CD8-positive, alpha-beta memory T cell (primary cell): Measurements from ENCODE around the gene RBM20. TPM values are rescaled to one million over a fixed set of nuclear protein-coding genes. Genes with fewer than 3 reads are reported as not detected.

ENCODE experiments used
- CTCF ChIA-PET: fragments of 350-600 bp; sonication (Branson Sonifier 250); formaldehyde crosslinking; loops from one replicate; lab custom pipeline; 2021; ENCODE audit warnings: antibody characterized with exemption; lab: Charles Lee
- POLR2A ChIA-PET: fragments of 350-600 bp; sonication (Branson Sonifier 250); formaldehyde crosslinking; loops from one replicate; lab custom pipeline; 2021; ENCODE audit warnings: antibody characterized with exemption; lab: Charles Lee
- DNase-seq, 5 donors: peaks; one replicate each; pipeline versions ENCODE4 v3.0.0 to v3.0.0-alpha.2; 2020 to 2022; ENCODE audit warnings: mixed read lengths in 1 of 5
- H3K27ac ChIP-seq: one replicate; pipeline ENCODE4 v1.7.0; 2013; ENCODE audit warnings: low read depth, mild to moderate bottlenecking, low read length, moderate library complexity
- H3K27me3 ChIP-seq: 2 replicates; pipeline ENCODE4 v1.7.0; 2013; ENCODE audit warnings: low read length, mild to moderate bottlenecking; ENCODE audit not compliant: insufficient read depth, poor library complexity, severe bottlenecking
- H3K36me3 ChIP-seq: 2 replicates; pipeline ENCODE4 v1.7.0; 2013; ENCODE audit warnings: mild to moderate bottlenecking, low read length, moderate library complexity; ENCODE audit not compliant: insufficient read depth
- H3K4me1 ChIP-seq: 2 replicates; pipeline ENCODE4 v1.7.0; 2013; ENCODE audit warnings: mild to moderate bottlenecking, low read length, moderate library complexity; ENCODE audit not compliant: insufficient read depth
- H3K4me3 ChIP-seq: 2 replicates; pipeline ENCODE4 v1.7.0; 2013; ENCODE audit warnings: mild to moderate bottlenecking, low read length
- H3K9me3 ChIP-seq: 2 replicates; pipeline ENCODE4 v1.7.0; 2013; ENCODE audit warnings: mild to moderate bottlenecking, low read length
- H3K27ac Mint-ChIP-seq, 8 donors: one replicate each; pipeline ENCODE4 v1.8.0; 2020 to 2021; ENCODE audit warnings: mixed read lengths in 8 of 8, mild to moderate bottlenecking in 6 of 8, inconsistent platforms in 3 of 8, moderate library complexity in 3 of 8
- H3K27me3 Mint-ChIP-seq, 2 donors: one replicate each; pipeline ENCODE4 v1.8.0; 2020 to 2021; ENCODE audit warnings: mixed read lengths in 2 of 2, mild to moderate bottlenecking in 1 of 2, moderate library complexity in 1 of 2
- H3K36me3 Mint-ChIP-seq, 3 donors: one replicate each; pipeline ENCODE4 v1.8.0; 2020 to 2021; ENCODE audit warnings: mixed read lengths in 3 of 3, inconsistent platforms in 1 of 3, mild to moderate bottlenecking in 1 of 3
- H3K4me1 Mint-ChIP-seq, 3 donors: one replicate each; pipeline ENCODE4 v1.8.0; 2020 to 2021; ENCODE audit warnings: mixed read lengths in 3 of 3, inconsistent platforms in 1 of 3, mild to moderate bottlenecking in 1 of 3
- H3K4me3 Mint-ChIP-seq, 7 donors: one replicate each; pipeline ENCODE4 v1.8.0; 2020 to 2021; ENCODE audit warnings: mixed read lengths in 7 of 7, mild to moderate bottlenecking in 6 of 7, moderate library complexity in 4 of 7, inconsistent platforms in 2 of 7
- H3K9me3 Mint-ChIP-seq, 5 donors: one replicate each; pipeline ENCODE4 v1.8.0; 2020 to 2022; ENCODE audit warnings: mixed read lengths in 5 of 5, mild to moderate bottlenecking in 3 of 5, moderate library complexity in 2 of 5, inconsistent platforms in 1 of 5
- polyA plus RNA-seq: library from polyadenylated mRNA; unstranded; fragments of 300-500 nt; fragmentation: Illumina TruSeq; gene quantifications from one replicate; pipeline ENCODE4 v1.2.3, GENCODE V29; 2021
- total RNA-seq, 2 experiments: library from RNA; stranded (reverse); gene quantifications; one replicate each; pipeline ENCODE4 v1.2.3, GENCODE V29; 2021

RBM20 gene
- total and polyA plus RNA-seq, 3 experiments from 2014 or later: 0.07 to 0.09 TPM; not detected in 1

GRCh38 chr10:110805292-110805691 lies 161.2 kb downstream of the RBM20 start:
- H3K27ac ChIP-seq: no peak overlapping the region
- H3K4me1 ChIP-seq: peaks cover 36% of the 10 kb centered on the region
- H3K9me3 ChIP-seq: no peaks in the 10 kb centered on the region
- Mint-ChIP-seq H3K9me3 (no peaks in the 10 kb centered on the region), H3K27ac (peak overlapping the region in 4 of 8 donors; percentile 23 to 78 (median 34)), H3K4me3 (no peak overlapping the region), H3K27me3 (no peaks in the 10 kb centered on the region), H3K4me1 (peaks cover 35 to 49% (median 41%) of the 10 kb centered on the region in 3 donors), H3K36me3 (peaks cover 0 to 3% (median 0%) of the 10 kb centered on the region in 3 donors)
- H3K27me3 ChIP-seq: no peaks in the 10 kb centered on the region
- DNase-seq: no peak
- ChIA-PET CTCF (interaction anchor here (1.7 to 4.4 kb wide), 3 partner anchors 48 to 91 kb away, joined by 4 to 50 read pairs (median 7); no protein-coding TSS in a partner anchor), POLR2A (no interaction called here)
- H3K36me3 ChIP-seq: no peaks in the 10 kb centered on the region
- no peak overlapping the region for H3K4me3 ChIP-seq

GRCh38 chr10:110806335-110806734 lies 162.2 kb downstream of the RBM20 start:
- Mint-ChIP-seq H3K27me3 (no peaks in the 10 kb centered on the region), H3K4me1 (peaks cover 35 to 49% (median 41%) of the 10 kb centered on the region in 3 donors), H3K9me3 (no peaks in the 10 kb centered on the region), H3K27ac (no peak overlapping the region), H3K4me3 (no peak overlapping the region), H3K36me3 (peaks cover 0 to 3% (median 0%) of the 10 kb centered on the region in 3 donors)
- no peak overlapping the region for H3K4me3 ChIP-seq
- DNase-seq: no peak
- no peaks in the 10 kb centered on the region for H3K9me3 ChIP-seq
- H3K27ac ChIP-seq: no peak overlapping the region
- H3K27me3 ChIP-seq: no peaks in the 10 kb centered on the region
- H3K4me1 ChIP-seq: peaks cover 36% of the 10 kb centered on the region
- POLR2A ChIA-PET: no interaction called here
- CTCF ChIA-PET: interaction anchor here (1.1 to 1.8 kb wide), 2 partner anchors 30 to 91 kb away, joined by 4 to 5 read pairs; no protein-coding TSS in a partner anchor
- H3K36me3 ChIP-seq: no peaks in the 10 kb centered on the region

GRCh38 chr10:110808123-110808522 lies 164.0 kb downstream of the RBM20 start:
- no peaks in the 10 kb centered on the region for H3K9me3 ChIP-seq
- ChIA-PET POLR2A (interaction anchor here (0.6 to 0.9 kb wide), 2 partner anchors 42 to 50 kb away, joined by 3 to 4 read pairs; no protein-coding TSS in a partner anchor), CTCF (interaction anchor here (1.3 to 1.8 kb wide), 3 partner anchors 21 to 60 kb away, joined by 3 to 5 read pairs (median 3); no protein-coding TSS in a partner anchor)
- no peaks in the 10 kb centered on the region for H3K9me3 Mint-ChIP-seq
- no peaks in the 10 kb centered on the region for H3K36me3 Mint-ChIP-seq
- no peaks in the 10 kb centered on the region for H3K27me3 ChIP-seq
- no peak overlapping the region for H3K27ac ChIP-seq
- H3K27ac Mint-ChIP-seq: peak overlapping the region in 1 of 8 donors; percentile 43
- no peak overlapping the region for H3K4me3 ChIP-seq
- no peaks in the 10 kb centered on the region for H3K36me3 ChIP-seq
- H3K4me1 ChIP-seq: peaks cover 23% of the 10 kb centered on the region
- H3K27me3 Mint-ChIP-seq: no peaks in the 10 kb centered on the region
- H3K4me3 Mint-ChIP-seq: peak overlapping the region in 1 of 7 donors; percentile 66
- DNase-seq: no peak
- H3K4me1 Mint-ChIP-seq: peaks cover 24 to 39% (median 32%) of the 10 kb centered on the region in 3 donors

GRCh38 chr10:110808615-110809014 lies 164.5 kb downstream of the RBM20 start:
- H3K27me3 ChIP-seq: no peaks in the 10 kb centered on the region
- POLR2A ChIA-PET: no interaction called here
- H3K36me3 ChIP-seq: no peaks in the 10 kb centered on the region
- H3K27me3 Mint-ChIP-seq: no peaks in the 10 kb centered on the region
- no peak overlapping the region for H3K27ac ChIP-seq
- no peaks in the 10 kb centered on the region for H3K9me3 ChIP-seq
- CTCF ChIA-PET: interaction anchor here (1.0 to 1.3 kb wide), 3 partner anchors 14 to 59 kb away, joined by 3 read pairs; no protein-coding TSS in a partner anchor
- H3K36me3 Mint-ChIP-seq: no peaks in the 10 kb centered on the region
- peaks cover 18% of the 10 kb centered on the region for H3K4me1 ChIP-seq
- H3K4me1 Mint-ChIP-seq: peaks cover 19 to 34% (median 27%) of the 10 kb centered on the region in 3 donors
- no peak for DNase-seq
- no peak overlapping the region for H3K4me3 Mint-ChIP-seq
- no peaks in the 10 kb centered on the region for H3K9me3 Mint-ChIP-seq
- H3K4me3 ChIP-seq: no peak overlapping the region
- peak overlapping the region in 2 of 8 donors; percentile 15 to 71 for H3K27ac Mint-ChIP-seq

GRCh38 chr10:110810625-110811024 lies 166.5 kb downstream of the RBM20 start:
- H3K27ac Mint-ChIP-seq: no peak overlapping the region

GRCh38 chr10:110811791-110812581 lies 167.8 kb downstream of the RBM20 start:
- H3K9me3 ChIP-seq: no peaks in the 10 kb centered on the region
- H3K4me3 ChIP-seq: no peak overlapping the region
- no peak for DNase-seq
- no peaks in the 10 kb centered on the region for H3K36me3 ChIP-seq
- H3K4me3 Mint-ChIP-seq: no peak overlapping the region
- no peaks in the 10 kb centered on the region for H3K27me3 ChIP-seq
- peaks cover 17 to 34% (median 20%) of the 10 kb centered on the region in 3 donors for H3K4me1 Mint-ChIP-seq
- H3K4me1 ChIP-seq: peaks cover 8% of the 10 kb centered on the region
- no peaks in the 10 kb centered on the region for H3K9me3 Mint-ChIP-seq
- no peak overlapping the region for H3K27ac ChIP-seq
- no peak overlapping the region for H3K27ac Mint-ChIP-seq
- CTCF ChIA-PET: interaction anchor here (2.3 kb wide), 1 partner anchor 8 kb away, joined by 8 read pairs; no protein-coding TSS in a partner anchor
- POLR2A ChIA-PET: interaction anchor here (0.6 kb wide), 1 partner anchor 76 kb away, joined by 3 read pairs; no protein-coding TSS in a partner anchor
- H3K27me3 Mint-ChIP-seq: no peaks in the 10 kb centered on the region
- H3K36me3 Mint-ChIP-seq: no peaks in the 10 kb centered on the region

More at GRCh38 chr10:110810625-110811024, 166.5 kb downstream of the RBM20 start:
- no peak overlapping the region for H3K4me3 ChIP-seq
- no peaks in the 10 kb centered on the region for H3K27me3 ChIP-seq
- POLR2A ChIA-PET: interaction anchor here (1.1 kb wide), 1 partner anchor 54 kb away, joined by 4 read pairs; no protein-coding TSS in a partner anchor
- no peak overlapping the region for H3K27ac ChIP-seq
- peaks cover 9 to 26% (median 13%) of the 10 kb centered on the region in 3 donors for H3K4me1 Mint-ChIP-seq
- CTCF ChIA-PET: interaction anchor here (1.2 kb wide), 1 partner anchor 66 kb away, joined by 3 read pairs; no protein-coding TSS in a partner anchor
- H3K4me1 ChIP-seq: no peaks in the 10 kb centered on the region
- H3K4me3 Mint-ChIP-seq: no peak overlapping the region
- no peak for DNase-seq
- H3K9me3 ChIP-seq: no peaks in the 10 kb centered on the region
- no peaks in the 10 kb centered on the region for H3K9me3 Mint-ChIP-seq
- no peaks in the 10 kb centered on the region for H3K27me3 Mint-ChIP-seq
- H3K36me3 ChIP-seq: no peaks in the 10 kb centered on the region
- H3K36me3 Mint-ChIP-seq: no peaks in the 10 kb centered on the region

GRCh38 chr10:110812583-110812982 lies 168.4 kb downstream of the RBM20 start:
- DNase-seq: no peak
- H3K9me3 ChIP-seq: no peaks in the 10 kb centered on the region
- no peak overlapping the region for H3K4me3 ChIP-seq
- no peaks in the 10 kb centered on the region for H3K27me3 Mint-ChIP-seq
- POLR2A ChIA-PET: no interaction called here
- H3K4me1 ChIP-seq: peaks cover 14% of the 10 kb centered on the region
- CTCF ChIA-PET: interaction anchor here (2.3 kb wide), 1 partner anchor 9 kb away, joined by 8 read pairs; no protein-coding TSS in a partner anchor
- H3K27me3 ChIP-seq: no peaks in the 10 kb centered on the region
- no peak overlapping the region for H3K27ac Mint-ChIP-seq
- H3K36me3 Mint-ChIP-seq: no peaks in the 10 kb centered on the region
- no peak overlapping the region for H3K4me3 Mint-ChIP-seq
- H3K36me3 ChIP-seq: no peaks in the 10 kb centered on the region
- peaks cover 18 to 36% (median 25%) of the 10 kb centered on the region in 3 donors for H3K4me1 Mint-ChIP-seq
- no peak overlapping the region for H3K27ac ChIP-seq
- no peaks in the 10 kb centered on the region for H3K9me3 Mint-ChIP-seq
